NCI-H446 (cell line): ENCODE results near the gene MINDY4.
A peak's percentile ranks its signal among the peaks of the same experiment; 100 is the strongest.

Experiments
- DNase-seq, 2 experiments: peaks; one replicate each; lab custom pipeline; 2025; lab: John Stamatoyannopoulos, UW

Gene MINDY4

GRCh38 chr7:30771174-30771879 lies at the start of gene MINDY4:
Gene MINDY4 (plus strand): TSS chr7:30771417. CDS start chr7:30771494, 77 bp downstream.
- DNase-seq, result no peak

DNA sequence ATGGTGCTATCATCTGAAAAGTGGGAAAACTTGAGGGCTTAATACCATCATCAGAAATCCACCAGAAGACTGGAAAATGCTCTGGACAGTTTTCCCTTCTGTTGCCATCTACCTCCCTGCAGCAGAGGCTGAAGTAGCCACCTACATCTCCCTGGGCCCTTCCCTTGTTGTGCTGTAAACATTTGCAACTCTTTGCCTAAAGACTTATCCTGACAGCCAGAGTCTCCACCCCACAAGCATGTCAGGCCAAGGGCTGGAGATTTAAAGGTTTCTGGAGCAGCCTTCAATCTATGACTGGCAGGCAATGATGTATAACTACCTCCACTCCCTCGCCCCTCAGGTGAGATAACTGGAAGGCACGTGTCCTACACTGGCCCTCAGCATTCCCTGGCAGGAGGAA lies 49.0 kb upstream of the MINDY4 start:
- DNase-seq, result no peak

DNA sequence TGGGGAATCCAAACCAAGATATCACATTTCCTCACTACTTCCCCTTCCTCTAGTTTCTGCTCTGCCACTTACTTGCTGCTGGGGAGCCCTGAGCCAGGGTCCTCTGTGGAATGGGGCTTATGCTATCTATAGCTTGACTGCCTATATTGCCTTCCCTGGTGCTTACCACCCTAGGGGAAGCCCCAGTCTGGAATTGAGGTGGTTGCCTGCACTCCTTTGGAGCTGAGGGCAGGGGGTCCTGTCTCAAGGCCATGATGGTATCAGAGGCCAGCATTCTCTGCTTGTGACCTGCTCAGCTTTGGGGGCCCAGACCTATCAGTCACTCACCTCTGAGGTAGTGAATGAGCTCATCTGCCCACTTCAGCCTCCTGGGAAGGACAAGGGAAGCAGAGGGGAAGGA lies 48.5 kb upstream of the MINDY4 start:
- DNase-seq, result no peak

GRCh38 chr7:30723776-30724175 lies 47.4 kb upstream of the MINDY4 start:
- no peak for DNase-seq

GRCh38 chr7:30726296-30727006 lies 44.8 kb upstream of the MINDY4 start:
- no peak for DNase-seq

- no peak for DNase-seq
These were observed 43.9 kb upstream of the MINDY4 start for GRCh38 chr7:30727061-30727945.

DNA sequence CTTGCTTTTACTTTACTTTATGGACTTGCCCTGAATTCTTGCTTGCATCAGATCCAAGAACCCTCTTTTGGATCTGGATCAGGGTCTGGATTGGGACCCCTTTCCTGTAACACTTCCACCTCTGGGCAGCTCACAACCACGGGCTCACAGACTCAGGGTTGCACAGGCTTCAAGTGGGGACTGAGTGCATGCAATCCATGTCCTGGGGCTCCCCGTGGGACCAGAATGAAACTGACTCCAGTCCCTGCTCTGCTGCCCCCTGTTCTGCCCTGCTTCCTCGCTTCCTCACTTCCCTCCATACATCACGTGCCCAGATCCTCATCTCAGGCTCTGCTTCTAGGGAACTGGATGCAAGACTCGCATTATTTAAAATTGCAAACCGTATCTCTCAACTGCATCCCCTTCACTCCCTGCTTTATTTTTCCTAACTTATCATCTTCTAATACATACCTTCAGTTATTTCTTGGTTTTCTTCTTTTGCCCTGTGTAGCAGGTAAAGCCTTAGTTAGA lies 42.6 kb upstream of the MINDY4 start:
- no peak for DNase-seq

GRCh38 chr7:30729642-30730041 lies 41.6 kb upstream of the MINDY4 start:
- no peak for DNase-seq

GRCh38 chr7:30730097-30730496 lies 41.1 kb upstream of the MINDY4 start:
- DNase-seq, result no peak

DNA sequence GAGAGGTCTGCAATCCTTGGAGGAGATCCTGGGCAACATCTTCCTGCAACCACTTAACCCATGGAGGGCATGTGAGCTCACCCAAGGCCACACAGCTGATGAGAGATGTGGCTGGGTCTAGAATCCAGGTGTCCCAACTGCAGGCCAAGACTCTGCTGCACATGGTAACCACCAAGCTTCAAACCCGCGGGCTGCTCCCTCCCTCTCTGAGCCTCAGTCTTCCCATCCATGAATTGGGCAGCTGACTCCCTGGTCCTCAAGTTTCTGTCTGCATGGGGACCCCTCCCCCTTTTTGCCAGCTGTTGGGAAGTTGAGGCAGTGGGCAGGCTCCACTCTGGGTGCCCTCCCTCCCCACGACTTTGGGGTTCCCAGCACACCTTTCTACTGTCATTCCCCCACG lies 40.2 kb upstream of the MINDY4 start:
- no peak for DNase-seq

GRCh38 chr7:30731581-30731980 lies 39.6 kb upstream of the MINDY4 start:
- DNase-seq, result no peak

DNA sequence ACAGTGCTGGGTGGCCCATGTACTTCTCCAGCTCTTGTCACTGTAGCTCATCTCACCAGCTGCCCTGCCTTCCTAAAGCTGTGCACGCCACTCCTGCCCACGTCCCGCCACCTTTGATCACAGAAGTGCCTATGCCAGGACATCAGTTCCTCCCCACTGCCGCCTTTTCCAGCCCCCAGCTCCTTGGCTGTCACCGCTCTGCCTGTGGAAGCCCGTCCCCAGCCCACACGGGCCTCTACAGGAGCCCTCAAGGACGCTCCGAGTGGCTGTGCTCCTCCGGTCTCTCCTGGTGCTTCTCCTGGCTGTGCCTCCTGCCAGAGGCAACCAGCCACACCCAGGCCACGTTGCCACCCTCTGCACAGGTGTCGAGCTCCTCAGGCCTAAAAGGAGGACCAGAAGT lies 38.6 kb upstream of the MINDY4 start:
- no peak for DNase-seq

DNA sequence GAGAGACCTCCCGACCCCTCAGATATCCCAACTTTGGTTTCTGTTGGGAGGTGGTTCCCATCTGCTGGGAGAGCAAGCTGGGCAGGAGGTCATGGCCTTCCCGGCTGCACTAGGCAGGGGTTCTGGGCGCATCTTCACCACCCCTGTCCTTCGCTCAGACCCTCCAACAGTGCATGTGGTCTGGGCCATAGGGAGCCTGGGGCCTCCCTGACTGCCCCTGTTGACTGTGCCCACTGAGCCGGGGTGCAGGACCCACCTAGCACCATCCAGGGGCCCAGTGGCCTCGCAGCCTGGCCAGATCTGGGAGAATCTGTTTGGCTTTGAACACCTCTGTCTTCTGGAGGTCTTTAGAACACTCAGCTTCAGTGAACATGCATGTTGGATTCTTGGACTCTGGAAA lies 38.0 kb upstream of the MINDY4 start:
- DNase-seq, result no peak

GRCh38 chr7:30733691-30734090 lies 37.5 kb upstream of the MINDY4 start:
- no peak for DNase-seq

GRCh38 chr7:30734497-30734896 lies 36.7 kb upstream of the MINDY4 start:
- DNase-seq, result no peak

DNA sequence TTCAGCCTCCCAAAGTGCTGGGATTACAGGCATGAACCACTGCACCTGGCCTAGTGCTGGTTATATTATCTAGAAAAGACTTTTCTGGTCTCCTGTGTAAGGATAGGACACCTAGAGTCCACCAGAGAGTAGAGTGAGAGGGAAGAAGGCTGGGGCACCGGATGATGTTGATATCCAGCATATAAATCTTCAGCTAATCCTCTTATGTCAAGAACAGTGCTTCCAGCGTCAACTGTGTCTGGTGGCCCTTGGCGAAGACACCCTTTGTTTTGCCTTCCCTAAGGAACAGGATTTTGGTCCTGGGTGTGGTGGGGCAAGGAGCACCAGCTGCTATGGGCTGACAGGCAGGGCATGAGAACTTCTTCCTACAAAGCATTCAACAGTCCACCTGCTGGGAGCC lies 35.6 kb upstream of the MINDY4 start:
- no peak for DNase-seq

- DNase-seq, result no peak
These were observed 34.9 kb upstream of the MINDY4 start for GRCh38 chr7:30736291-30736690.

- no peak for DNase-seq
These were observed 32.9 kb upstream of the MINDY4 start for GRCh38 chr7:30738026-30738915.

- peak in 1 of 2 experiments; percentile 7 for DNase-seq
These were observed 31.5 kb upstream of the MINDY4 start for GRCh38 chr7:30739691-30740090.

DNA sequence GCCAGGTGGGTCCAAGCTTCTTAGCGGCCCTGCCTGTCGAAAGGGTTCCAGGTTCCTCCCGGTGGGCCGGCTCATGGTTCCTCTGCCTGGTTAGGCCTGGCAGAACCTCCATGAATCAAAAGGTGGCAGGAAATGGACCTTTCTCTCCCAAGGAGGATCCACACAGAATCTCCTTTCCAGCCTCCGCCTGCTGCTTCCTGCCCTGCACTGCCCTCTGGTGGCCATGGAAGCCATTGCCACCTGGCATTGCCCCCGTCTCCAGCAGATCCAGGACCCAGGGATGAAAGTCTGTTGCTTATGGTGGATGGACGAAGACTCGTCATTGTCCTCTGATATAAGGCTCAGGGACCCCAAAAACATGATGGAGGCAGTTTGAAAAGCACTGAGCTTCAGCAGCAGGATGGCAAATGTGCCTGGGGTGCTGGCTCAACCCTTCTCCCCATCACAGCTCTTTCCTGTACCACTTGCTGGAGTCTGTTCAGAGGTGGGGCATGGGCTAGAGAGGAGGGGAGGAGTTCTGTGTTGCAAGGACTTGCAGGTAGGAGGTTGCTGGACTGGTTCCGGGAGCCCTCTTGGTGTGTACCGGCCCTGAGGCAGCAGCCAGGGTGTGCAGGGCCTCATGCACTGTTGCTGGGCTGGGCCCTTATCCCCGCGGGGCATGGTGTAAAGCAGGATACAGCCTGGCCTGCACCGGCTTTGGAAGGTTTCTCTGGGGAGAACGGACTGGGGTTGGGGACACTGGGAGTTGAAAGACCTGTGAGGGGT lies 30.6 kb upstream of the MINDY4 start:
- DNase-seq, result peak; percentile 45 to 80

- DNase-seq, result no peak
These were observed 29.9 kb upstream of the MINDY4 start for GRCh38 chr7:30741289-30741688.
